OCI-LY7 (cell line): ENCODE results near the gene RPP30. TPM values are rescaled to one million over a fixed set of nuclear protein-coding genes. Genes with fewer than 3 reads are reported as not detected.

Source experiments
- BruUV-seq: library from RNA; stranded (reverse); fragments of 400-500 nt; replicated peaks from 2 replicates; lab custom pipeline; 2021; lab: Mats Ljungman, UMichigan
- CTCF ChIA-PET: fragments of 300-600 bp; sonication (Branson Sonifier 250); formaldehyde crosslinking; loops from one replicate; lab custom pipeline; 2022; ENCODE audit warnings: antibody characterized with exemption; ENCODE audit not compliant: unreplicated experiment; lab: Charles Lee
- POLR2A ChIA-PET: fragments of 300-600 bp; sonication (Branson Sonifier 250); formaldehyde crosslinking; loops from one replicate; lab custom pipeline; 2022; ENCODE audit warnings: antibody characterized with exemption; lab: Charles Lee
- DNase-seq: peaks from one replicate; pipeline ENCODE4 v3.0.0-alpha.2; 2015; ENCODE audit warnings: low spot score
- H2AFZ ChIP-seq: fragments of 200-600 bp; sonication (generic), shearing (Covaris generic); 2 replicates; pipeline ENCODE4 v1.6.1; 2014; ENCODE audit warnings: mild to moderate bottlenecking, antibody characterized with exemption, low read length, moderate library complexity
- H3K27ac ChIP-seq: fragments of 200-600 bp; sonication (generic); 2 replicates; pipeline ENCODE4 v1.5.1; 2014; ENCODE audit warnings: mixed run types, low read depth, mild to moderate bottlenecking, moderate library complexity, low read length, inconsistent platforms; ENCODE audit not compliant: poor library complexity, severe bottlenecking
- H3K36me3 ChIP-seq: fragments of 200-600 bp; sonication (generic); 2 replicates; pipeline ENCODE4 v1.6.1; 2014; ENCODE audit warnings: mild to moderate bottlenecking, antibody characterized with exemption, low read length, moderate library complexity, mixed read lengths; ENCODE audit not compliant: insufficient read depth
- H3K4me1 ChIP-seq: fragments of 200-600 bp; sonication (generic); 2 replicates; pipeline ENCODE4 v1.5.1; 2014; ENCODE audit warnings: mild to moderate bottlenecking, low read length; ENCODE audit not compliant: insufficient read depth, poor library complexity, severe bottlenecking
- H3K4me2 ChIP-seq: fragments of 200-600 bp; sonication (generic); 2 replicates; pipeline ENCODE4 v1.6.1; 2014; ENCODE audit warnings: mild to moderate bottlenecking, low read length
- H3K4me3 ChIP-seq: fragments of 200-600 bp; sonication (generic); 2 replicates; pipeline ENCODE4 v1.5.1; 2014; ENCODE audit warnings: mild to moderate bottlenecking, low read depth, low read length; ENCODE audit not compliant: poor library complexity, severe bottlenecking
- H3K79me2 ChIP-seq: fragments of 200-600 bp; sonication (generic); 2 replicates; pipeline ENCODE4 v1.6.1; 2016; ENCODE audit warnings: low read depth, mild to moderate bottlenecking, low read length, moderate library complexity, mixed read lengths; ENCODE audit not compliant: insufficient read depth
- H3K9me2 ChIP-seq: fragments of 200-600 bp; sonication (generic); 2 replicates; pipeline ENCODE4 v1.6.1; 2016; ENCODE audit warnings: mild to moderate bottlenecking, low read length, mixed read lengths; ENCODE audit not compliant: insufficient read depth
- H3K9me3 ChIP-seq: fragments of 200-600 bp; sonication (generic); 2 replicates; pipeline ENCODE4 v1.6.1; 2014; ENCODE audit warnings: mild to moderate bottlenecking, mixed run types, low read length, mixed read lengths
- H4K20me1 ChIP-seq: fragments of 200-600 bp; sonication (generic); 2 replicates; pipeline ENCODE4 v1.6.1; 2014; ENCODE audit warnings: mild to moderate bottlenecking, antibody characterized with exemption, low read length, moderate library complexity, mixed read lengths; ENCODE audit not compliant: insufficient read depth
- EZH2phosphoT487 ChIP-seq: fragments of 200-600 bp; sonication (generic); IDR thresholded peaks from 2 replicates; pipeline ENCODE4 v1.6.1; 2018; ENCODE audit warnings: low read depth, borderline replicate concordance, mild to moderate bottlenecking, mixed run types, antibody characterized with exemption, low read length, moderate library complexity, mixed read lengths
- intact Hi-C: fragments of 100-400 bp; cut with micrococcal nuclease; formaldehyde crosslinking; loops from one replicate; pipeline ENCODE4 v1.10.0; 2022; ENCODE audit not compliant: unreplicated experiment
- small RNA-seq: library from RNA; depleted of rRNA; stranded (forward); fragments of <200 nt; gene quantifications from one replicate; pipeline ENCODE3, GENCODE V24; 2014
- total RNA-seq, 2 experiments: library from RNA; depleted of rRNA in 1 of 2; stranded (reverse); fragments of >200 nt in 1 of 2; shearing (Covaris generic) in 1 of 2; gene quantifications; 2 replicates each; pipeline ENCODE4 v1.2.3, GENCODE V29; 2014 to 2022
- TF ChIP-seq, protein P1 (sequence below): fragments of 200-600 bp; sonication (generic); conservative IDR thresholded peaks from 2 replicates; pipeline ENCODE4 v1.5.1; 2014; ENCODE audit warnings: mild to moderate bottlenecking, antibody characterized with exemption, low read length, moderate library complexity, mixed read lengths

The RPP30 gene
- total RNA-seq, 2 experiments from 2014 or later: 34.3 to 50.4 TPM

DNA sequence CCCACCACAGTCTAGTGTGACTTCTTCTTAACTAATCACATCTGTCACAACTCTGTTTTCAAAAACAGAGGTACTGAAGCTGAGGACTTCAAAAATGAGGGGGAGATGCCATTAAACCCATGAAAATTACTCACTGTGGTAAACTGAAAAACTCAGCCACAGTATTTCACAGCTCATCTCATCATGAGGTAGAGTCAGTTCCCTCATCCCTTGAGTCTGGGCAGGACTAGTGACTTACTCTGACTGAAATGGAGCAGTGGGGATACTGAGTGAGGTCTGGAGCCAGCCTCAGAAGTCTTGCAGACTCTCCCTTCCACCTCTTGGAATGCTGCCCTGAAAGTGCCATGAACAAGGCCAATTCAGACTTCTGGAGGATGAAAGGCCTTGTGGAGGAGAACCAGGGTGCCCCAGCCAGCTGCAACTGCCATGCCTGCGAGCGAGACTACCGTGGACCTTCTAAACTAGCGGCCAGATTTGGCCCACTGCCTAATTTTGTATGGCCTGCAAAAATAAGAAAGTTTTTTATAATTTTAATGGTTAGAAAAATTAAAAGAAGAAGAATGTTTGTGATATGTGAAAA is 73.8 kb downstream of the RPP30 start:
- H3K9me3 ChIP-seq: no peaks in the 10 kb centered on the region
- CTCF ChIA-PET: no interaction called here
- TF ChIP-seq, protein P1, sequence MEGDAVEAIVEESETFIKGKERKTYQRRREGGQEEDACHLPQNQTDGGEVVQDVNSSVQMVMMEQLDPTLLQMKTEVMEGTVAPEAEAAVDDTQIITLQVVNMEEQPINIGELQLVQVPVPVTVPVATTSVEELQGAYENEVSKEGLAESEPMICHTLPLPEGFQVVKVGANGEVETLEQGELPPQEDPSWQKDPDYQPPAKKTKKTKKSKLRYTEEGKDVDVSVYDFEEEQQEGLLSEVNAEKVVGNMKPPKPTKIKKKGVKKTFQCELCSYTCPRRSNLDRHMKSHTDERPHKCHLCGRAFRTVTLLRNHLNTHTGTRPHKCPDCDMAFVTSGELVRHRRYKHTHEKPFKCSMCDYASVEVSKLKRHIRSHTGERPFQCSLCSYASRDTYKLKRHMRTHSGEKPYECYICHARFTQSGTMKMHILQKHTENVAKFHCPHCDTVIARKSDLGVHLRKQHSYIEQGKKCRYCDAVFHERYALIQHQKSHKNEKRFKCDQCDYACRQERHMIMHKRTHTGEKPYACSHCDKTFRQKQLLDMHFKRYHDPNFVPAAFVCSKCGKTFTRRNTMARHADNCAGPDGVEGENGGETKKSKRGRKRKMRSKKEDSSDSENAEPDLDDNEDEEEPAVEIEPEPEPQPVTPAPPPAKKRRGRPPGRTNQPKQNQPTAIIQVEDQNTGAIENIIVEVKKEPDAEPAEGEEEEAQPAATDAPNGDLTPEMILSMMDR: no peak
- no peak overlapping the region for H3K4me3 ChIP-seq
- no peak overlapping the region for H3K4me2 ChIP-seq
- POLR2A ChIA-PET: no interaction called here
- H3K4me1 ChIP-seq: no peaks in the 10 kb centered on the region
- no peak overlapping the region for H3K27ac ChIP-seq
- no TSS peak for BruUV-seq
- H4K20me1 ChIP-seq: no peaks in the 10 kb centered on the region
- H3K36me3 ChIP-seq: no peaks in the 10 kb centered on the region
- H3K79me2 ChIP-seq: no peaks in the 10 kb centered on the region
- no peak for DNase-seq
- no peak overlapping the region for H2AFZ ChIP-seq
- H3K9me2 ChIP-seq: no peaks in the 10 kb centered on the region
- intact Hi-C loops: no loop called here

DNA sequence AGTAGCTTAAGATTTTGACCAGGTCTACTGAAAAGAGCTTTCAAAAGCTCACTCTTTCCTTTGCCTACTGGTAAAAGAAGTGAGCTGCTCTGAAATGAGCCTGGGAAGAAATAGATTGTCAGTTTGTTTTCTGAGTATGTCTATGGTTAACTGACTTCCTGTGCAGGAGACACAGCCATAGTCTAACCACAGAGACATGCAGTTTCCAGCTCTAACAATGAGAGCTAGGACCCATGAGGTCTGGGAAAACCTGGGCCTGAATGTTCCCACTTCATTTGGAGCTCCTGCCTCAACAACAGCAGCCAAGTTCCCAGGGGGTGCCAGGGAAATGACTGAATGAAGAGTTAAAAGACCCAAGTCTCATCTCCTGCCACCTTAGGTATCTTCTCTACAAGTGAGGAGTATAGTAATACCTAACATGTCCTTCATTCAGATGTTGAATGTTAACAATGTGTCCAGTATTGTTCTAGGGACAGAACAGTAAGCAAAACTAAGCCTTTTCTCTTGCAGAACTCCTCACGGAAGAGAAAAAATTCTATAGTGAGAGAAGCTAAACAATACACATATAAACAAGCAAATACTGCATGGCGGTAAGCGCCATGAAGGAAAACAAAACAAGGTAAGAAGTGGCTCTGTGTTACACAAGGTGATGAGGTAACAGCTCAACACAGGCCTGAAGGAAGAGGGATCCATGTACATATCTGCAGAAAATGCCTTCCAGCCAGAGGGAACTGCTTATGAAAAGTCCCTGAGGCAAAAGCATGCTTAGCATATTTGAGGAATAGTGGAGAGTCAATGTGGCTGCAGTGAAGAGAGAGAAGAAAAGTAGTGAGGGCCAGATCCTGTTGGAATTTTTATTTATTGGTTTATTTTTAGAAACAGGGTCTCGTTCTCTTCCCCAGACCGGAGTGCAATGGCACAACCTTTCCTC is 75.5 kb downstream of the RPP30 start:
- Histone ChIP-seq H3K4me1 (no peaks in the 10 kb centered on the region), H2AFZ (no peak overlapping the region), H3K36me3 (no peaks in the 10 kb centered on the region), H3K4me2 (no peak overlapping the region), H3K27ac (no peak overlapping the region), H3K4me3 (no peak overlapping the region), H4K20me1 (no peaks in the 10 kb centered on the region), H3K9me2 (no peaks in the 10 kb centered on the region), H3K79me2 (no peaks in the 10 kb centered on the region), H3K9me3 (no peaks in the 10 kb centered on the region)
- no peak for DNase-seq
- TF ChIP-seq, protein P1: no peak
- TF ChIP-seq EZH2phosphoT487: no peak
- ChIA-PET POLR2A (interaction anchor here (1.3 kb wide), 1 partner anchor 28 kb away, joined by 4 read pairs; no protein-coding TSS in a partner anchor), CTCF (no interaction called here)
- intact Hi-C loops: no loop called here
- BruUV-seq: no TSS peak

Small RNA genes lying within 50 kb of the gene (small RNA-seq; reads per million reads assigned to genes)
- gene RF00019 (not detected), gene RNU6-740P (not detected)

Other genes with a start within 250 kb of the RPP30 start
- not detected in 2 replicates for gene HTR7, start 13.9 kb upstream of the RPP30 start, total RNA-seq (2014; rRNA removed; shearing (Covaris generic))
- 0.10 TPM in 1 of 2 replicates, not detected in the other for gene HTR7, start 13.9 kb upstream of the RPP30 start, total RNA-seq (2022)
- not detected in 2 replicates for gene ANKRD1, start 49.1 kb downstream of the RPP30 start, total RNA-seq (2014; rRNA removed; shearing (Covaris generic))
- not detected in 2 replicates for gene ANKRD1, start 49.1 kb downstream of the RPP30 start, total RNA-seq (2022)